ENCODE data around the gene ADAMTS20.

The ADAMTS20 gene, protein sequence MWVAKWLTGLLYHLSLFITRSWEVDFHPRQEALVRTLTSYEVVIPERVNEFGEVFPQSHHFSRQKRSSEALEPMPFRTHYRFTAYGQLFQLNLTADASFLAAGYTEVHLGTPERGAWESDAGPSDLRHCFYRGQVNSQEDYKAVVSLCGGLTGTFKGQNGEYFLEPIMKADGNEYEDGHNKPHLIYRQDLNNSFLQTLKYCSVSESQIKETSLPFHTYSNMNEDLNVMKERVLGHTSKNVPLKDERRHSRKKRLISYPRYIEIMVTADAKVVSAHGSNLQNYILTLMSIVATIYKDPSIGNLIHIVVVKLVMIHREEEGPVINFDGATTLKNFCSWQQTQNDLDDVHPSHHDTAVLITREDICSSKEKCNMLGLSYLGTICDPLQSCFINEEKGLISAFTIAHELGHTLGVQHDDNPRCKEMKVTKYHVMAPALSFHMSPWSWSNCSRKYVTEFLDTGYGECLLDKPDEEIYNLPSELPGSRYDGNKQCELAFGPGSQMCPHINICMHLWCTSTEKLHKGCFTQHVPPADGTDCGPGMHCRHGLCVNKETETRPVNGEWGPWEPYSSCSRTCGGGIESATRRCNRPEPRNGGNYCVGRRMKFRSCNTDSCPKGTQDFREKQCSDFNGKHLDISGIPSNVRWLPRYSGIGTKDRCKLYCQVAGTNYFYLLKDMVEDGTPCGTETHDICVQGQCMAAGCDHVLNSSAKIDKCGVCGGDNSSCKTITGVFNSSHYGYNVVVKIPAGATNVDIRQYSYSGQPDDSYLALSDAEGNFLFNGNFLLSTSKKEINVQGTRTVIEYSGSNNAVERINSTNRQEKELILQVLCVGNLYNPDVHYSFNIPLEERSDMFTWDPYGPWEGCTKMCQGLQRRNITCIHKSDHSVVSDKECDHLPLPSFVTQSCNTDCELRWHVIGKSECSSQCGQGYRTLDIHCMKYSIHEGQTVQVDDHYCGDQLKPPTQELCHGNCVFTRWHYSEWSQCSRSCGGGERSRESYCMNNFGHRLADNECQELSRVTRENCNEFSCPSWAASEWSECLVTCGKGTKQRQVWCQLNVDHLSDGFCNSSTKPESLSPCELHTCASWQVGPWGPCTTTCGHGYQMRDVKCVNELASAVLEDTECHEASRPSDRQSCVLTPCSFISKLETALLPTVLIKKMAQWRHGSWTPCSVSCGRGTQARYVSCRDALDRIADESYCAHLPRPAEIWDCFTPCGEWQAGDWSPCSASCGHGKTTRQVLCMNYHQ (N-terminal part only)

GRCh38 chr12:43551971-43552559, at the start of gene ADAMTS20:
ADAMTS20 (minus strand) TSS chr12:43552203; CDS start chr12:43551921, 282 bp downstream.
- Histone ChIP-seq H3K4me3 (ENCODE audit: low read depth in 1 of 2, low read length in 2 of 2) (no peak within 1 kb of the TSS), H3K4me1 (ENCODE audit: control insufficient read depth in 1 of 2, insufficient read depth in 2 of 2, low read length in 2 of 2) (no peaks in the 10 kb centered on the region), H3K27me3 (ENCODE audit: control insufficient read depth in 1 of 2, insufficient read depth in 2 of 2, low read length in 2 of 2) (peaks cover 0 to 9% of the 10 kb centered on the region in 2 donors)

DNA sequence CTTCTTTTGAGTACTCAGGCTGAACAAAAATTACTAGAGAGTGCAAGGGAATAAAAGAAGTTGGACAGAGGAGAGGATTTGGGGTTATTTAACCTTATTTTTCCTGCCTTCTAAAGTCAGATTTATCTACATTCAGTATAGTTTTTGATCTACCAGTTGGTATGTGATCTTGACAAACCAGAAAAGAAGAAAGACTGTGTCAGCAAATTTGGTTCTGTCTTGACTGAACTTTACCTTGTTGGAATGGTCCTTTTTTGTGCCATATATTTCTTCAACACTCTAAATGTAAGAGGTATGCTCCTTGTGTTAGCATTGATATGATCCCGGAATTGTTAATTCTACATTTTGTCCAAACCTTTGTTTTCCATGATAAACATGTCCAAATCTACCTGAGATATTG, 47.7 kb upstream of the ADAMTS20 start:
- no peaks in the 10 kb centered on the region for H3K9me3 ChIP-seq (ENCODE audit: control insufficient read depth in 1 of 2, low read length in 2 of 2)
- no peak overlapping the region for H3K27ac ChIP-seq (ENCODE audit: low read depth, low read length)
- H3K27me3 ChIP-seq (ENCODE audit: control insufficient read depth in 1 of 2, insufficient read depth in 2 of 2, low read length in 2 of 2) = no peaks in the 10 kb centered on the region
- H3K4me3 ChIP-seq (ENCODE audit: low read depth in 1 of 2, low read length in 2 of 2) = no peak overlapping the region
- H3K36me3 ChIP-seq (ENCODE audit: control insufficient read depth in 1 of 2, insufficient read depth in 2 of 2, low read length in 2 of 2) = no peaks in the 10 kb centered on the region
- H3K9ac ChIP-seq (ENCODE audit: low read depth in 1 of 2, low read length in 2 of 2) = no peak overlapping the region
- H3K4me1 ChIP-seq (ENCODE audit: control insufficient read depth in 1 of 2, insufficient read depth in 2 of 2, low read length in 2 of 2) = no peaks in the 10 kb centered on the region

More at GRCh38 chr12:43551971-43552559, at the start of gene ADAMTS20:
- Histone ChIP-seq H3K27ac (ENCODE audit: low read depth, low read length) (no peak within 1 kb of the TSS), H3K36me3 (ENCODE audit: control insufficient read depth in 1 of 2, insufficient read depth in 2 of 2, low read length in 2 of 2) (no peaks in the 10 kb centered on the region), H3K9me3 (ENCODE audit: control insufficient read depth in 1 of 2, low read length in 2 of 2) (peaks cover 0 to 5% of the 10 kb centered on the region in 2 donors), H3K9ac (ENCODE audit: low read depth in 1 of 2, low read length in 2 of 2) (no peak within 1 kb of the TSS)

DNA sequence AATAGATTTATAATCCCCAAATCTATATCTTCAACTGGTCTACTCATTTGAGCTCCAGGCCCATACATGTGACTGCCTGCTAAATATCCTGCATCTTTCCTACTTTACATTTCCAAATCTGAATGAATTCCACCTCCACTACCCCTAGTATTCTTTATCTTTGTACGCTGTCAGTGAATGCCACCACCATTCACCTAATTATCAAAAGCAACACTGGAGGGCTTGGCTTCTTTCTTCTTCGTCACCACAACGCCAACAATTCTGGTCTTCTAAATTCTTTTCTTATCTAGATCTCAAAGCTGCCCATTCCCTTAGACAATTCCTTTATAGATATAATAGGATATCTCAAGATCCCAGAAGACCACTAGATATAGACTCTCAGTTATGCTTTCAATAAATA, 47.1 kb upstream of the ADAMTS20 start:
- H3K36me3 ChIP-seq (ENCODE audit: control insufficient read depth in 1 of 2, insufficient read depth in 2 of 2, low read length in 2 of 2) = no peaks in the 10 kb centered on the region
- H3K4me3 ChIP-seq (ENCODE audit: low read depth in 1 of 2, low read length in 2 of 2) = no peak overlapping the region
- H3K9ac ChIP-seq (ENCODE audit: low read depth in 1 of 2, low read length in 2 of 2) = no peak overlapping the region
- no peak overlapping the region for H3K27ac ChIP-seq (ENCODE audit: low read depth, low read length)
- H3K4me1 ChIP-seq (ENCODE audit: control insufficient read depth in 1 of 2, insufficient read depth in 2 of 2, low read length in 2 of 2) = no peaks in the 10 kb centered on the region
- H3K27me3 ChIP-seq (ENCODE audit: control insufficient read depth in 1 of 2, insufficient read depth in 2 of 2, low read length in 2 of 2) = no peaks in the 10 kb centered on the region
- no peaks in the 10 kb centered on the region for H3K9me3 ChIP-seq (ENCODE audit: control insufficient read depth in 1 of 2, low read length in 2 of 2)

GRCh38 chr12:43590307-43590706, 38.3 kb upstream of the ADAMTS20 start:
- no peaks in the 10 kb centered on the region for H3K4me1 ChIP-seq (ENCODE audit: control insufficient read depth in 1 of 2, insufficient read depth in 2 of 2, low read length in 2 of 2)
- no peak overlapping the region for H3K9ac ChIP-seq (ENCODE audit: low read depth in 1 of 2, low read length in 2 of 2)
- H3K4me3 ChIP-seq (ENCODE audit: low read depth in 1 of 2, low read length in 2 of 2) = no peak overlapping the region
- no peaks in the 10 kb centered on the region for H3K27me3 ChIP-seq (ENCODE audit: control insufficient read depth in 1 of 2, insufficient read depth in 2 of 2, low read length in 2 of 2)
- H3K27ac ChIP-seq (ENCODE audit: low read depth, low read length) = no peak overlapping the region
- no peaks in the 10 kb centered on the region for H3K36me3 ChIP-seq (ENCODE audit: control insufficient read depth in 1 of 2, insufficient read depth in 2 of 2, low read length in 2 of 2)
- H3K9me3 ChIP-seq (ENCODE audit: control insufficient read depth in 1 of 2, low read length in 2 of 2) = no peaks in the 10 kb centered on the region

DNA sequence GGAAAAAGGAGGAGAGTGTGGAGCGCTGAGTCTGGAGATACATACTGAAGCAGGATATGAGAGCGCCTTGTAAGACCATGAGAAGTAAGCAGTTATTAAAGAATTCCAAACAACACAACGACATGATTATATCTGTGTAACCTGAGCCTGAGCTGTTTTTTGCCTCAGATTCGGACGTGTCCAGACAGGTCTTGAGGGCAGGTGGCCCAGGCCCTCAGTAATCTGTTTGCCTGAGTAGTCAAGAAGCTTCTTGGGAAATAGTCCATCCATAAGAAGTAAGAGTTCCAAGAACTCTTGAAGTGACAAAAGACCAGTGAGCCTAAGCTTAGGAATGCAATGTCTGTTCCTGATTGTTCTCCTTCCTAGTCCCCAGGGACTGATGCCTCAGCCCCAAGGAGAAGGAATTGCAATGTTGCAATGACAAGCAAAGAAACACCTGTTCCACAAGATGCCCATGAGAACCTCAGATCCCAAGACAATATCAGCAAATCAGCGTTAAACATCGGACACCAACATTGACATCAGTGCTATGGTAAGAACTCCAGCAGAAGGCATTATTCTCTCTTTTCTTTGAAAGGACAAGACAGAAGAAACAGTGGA, 34.7 kb upstream of the ADAMTS20 start:
- no peak overlapping the region for H3K4me3 ChIP-seq (ENCODE audit: low read depth in 1 of 2, low read length in 2 of 2)
- H3K9me3 ChIP-seq (ENCODE audit: control insufficient read depth in 1 of 2, low read length in 2 of 2) = no peaks in the 10 kb centered on the region
- no peak overlapping the region for H3K27ac ChIP-seq (ENCODE audit: low read depth, low read length)
- no peaks in the 10 kb centered on the region for H3K36me3 ChIP-seq (ENCODE audit: control insufficient read depth in 1 of 2, insufficient read depth in 2 of 2, low read length in 2 of 2)
- no peak overlapping the region for H3K9ac ChIP-seq (ENCODE audit: low read depth in 1 of 2, low read length in 2 of 2)
- H3K27me3 ChIP-seq (ENCODE audit: control insufficient read depth in 1 of 2, insufficient read depth in 2 of 2, low read length in 2 of 2) = no peaks in the 10 kb centered on the region
- no peaks in the 10 kb centered on the region for H3K4me1 ChIP-seq (ENCODE audit: control insufficient read depth in 1 of 2, insufficient read depth in 2 of 2, low read length in 2 of 2)

DNA sequence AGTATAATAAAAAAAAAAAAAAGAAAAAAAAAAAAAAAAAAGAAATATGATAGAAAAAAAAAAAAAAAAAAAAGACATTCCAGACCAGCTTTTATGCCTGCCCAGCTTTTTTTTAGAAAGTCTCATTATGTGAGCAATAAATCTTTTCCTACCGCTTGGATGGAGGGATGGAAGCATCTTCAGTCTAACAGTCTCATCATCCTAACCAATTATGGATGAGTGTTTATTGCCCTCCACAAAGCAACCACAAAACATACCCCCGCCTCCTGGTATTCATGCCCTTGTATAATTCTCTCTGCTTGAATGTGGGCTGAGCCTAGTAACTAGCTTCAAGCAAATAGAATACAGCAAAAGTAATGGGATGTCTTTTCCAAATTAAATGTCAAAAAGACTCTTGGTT, 33.7 kb upstream of the ADAMTS20 start:
- Histone ChIP-seq H3K9me3 (ENCODE audit: control insufficient read depth in 1 of 2, low read length in 2 of 2) (no peaks in the 10 kb centered on the region), H3K4me3 (ENCODE audit: low read depth in 1 of 2, low read length in 2 of 2) (no peak overlapping the region), H3K4me1 (ENCODE audit: control insufficient read depth in 1 of 2, insufficient read depth in 2 of 2, low read length in 2 of 2) (no peaks in the 10 kb centered on the region), H3K9ac (ENCODE audit: low read depth in 1 of 2, low read length in 2 of 2) (no peak overlapping the region), H3K36me3 (ENCODE audit: control insufficient read depth in 1 of 2, insufficient read depth in 2 of 2, low read length in 2 of 2) (no peaks in the 10 kb centered on the region), H3K27me3 (ENCODE audit: control insufficient read depth in 1 of 2, insufficient read depth in 2 of 2, low read length in 2 of 2) (no peaks in the 10 kb centered on the region), H3K27ac (ENCODE audit: low read depth, low read length) (no peak overlapping the region)

GRCh38 chr12:43580601-43581000, 28.6 kb upstream of the ADAMTS20 start:
- no peak overlapping the region for H3K27ac ChIP-seq (ENCODE audit: low read depth, low read length)
- H3K4me3 ChIP-seq (ENCODE audit: low read depth in 1 of 2, low read length in 2 of 2) = no peak overlapping the region
- no peaks in the 10 kb centered on the region for H3K4me1 ChIP-seq (ENCODE audit: control insufficient read depth in 1 of 2, insufficient read depth in 2 of 2, low read length in 2 of 2)
- H3K27me3 ChIP-seq (ENCODE audit: control insufficient read depth in 1 of 2, insufficient read depth in 2 of 2, low read length in 2 of 2) = no peaks in the 10 kb centered on the region
- no peaks in the 10 kb centered on the region for H3K9me3 ChIP-seq (ENCODE audit: control insufficient read depth in 1 of 2, low read length in 2 of 2)
- H3K9ac ChIP-seq (ENCODE audit: low read depth in 1 of 2, low read length in 2 of 2) = no peak overlapping the region
- H3K36me3 ChIP-seq (ENCODE audit: control insufficient read depth in 1 of 2, insufficient read depth in 2 of 2, low read length in 2 of 2) = no peaks in the 10 kb centered on the region

DNA sequence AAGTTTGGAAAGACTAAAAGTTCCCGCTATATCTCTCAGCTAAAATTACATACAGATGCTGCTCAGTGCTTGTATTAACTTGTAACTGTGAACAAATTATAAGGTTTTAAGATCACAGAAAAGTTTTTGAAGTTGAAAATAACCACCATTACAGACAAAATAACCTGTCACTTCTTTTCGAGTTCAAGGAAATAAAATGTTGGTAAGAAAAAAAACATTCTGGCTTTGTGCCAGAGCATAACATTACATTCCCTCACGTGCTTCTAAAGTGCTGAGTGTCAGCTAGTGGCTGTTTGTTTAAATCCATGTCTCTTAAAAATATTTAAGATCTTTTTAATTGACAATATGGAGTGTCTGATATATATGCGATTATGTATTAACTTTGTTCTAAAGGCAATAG, 27.2 kb upstream of the ADAMTS20 start:
- H3K36me3 ChIP-seq (ENCODE audit: control insufficient read depth in 1 of 2, insufficient read depth in 2 of 2, low read length in 2 of 2) = no peaks in the 10 kb centered on the region
- H3K27me3 ChIP-seq (ENCODE audit: control insufficient read depth in 1 of 2, insufficient read depth in 2 of 2, low read length in 2 of 2) = no peaks in the 10 kb centered on the region
- H3K9ac ChIP-seq (ENCODE audit: low read depth in 1 of 2, low read length in 2 of 2) = no peak overlapping the region
- no peaks in the 10 kb centered on the region for H3K9me3 ChIP-seq (ENCODE audit: control insufficient read depth in 1 of 2, low read length in 2 of 2)
- no peak overlapping the region for H3K4me3 ChIP-seq (ENCODE audit: low read depth in 1 of 2, low read length in 2 of 2)
- no peak overlapping the region for H3K27ac ChIP-seq (ENCODE audit: low read depth, low read length)
- H3K4me1 ChIP-seq (ENCODE audit: control insufficient read depth in 1 of 2, insufficient read depth in 2 of 2, low read length in 2 of 2) = no peaks in the 10 kb centered on the region

DNA sequence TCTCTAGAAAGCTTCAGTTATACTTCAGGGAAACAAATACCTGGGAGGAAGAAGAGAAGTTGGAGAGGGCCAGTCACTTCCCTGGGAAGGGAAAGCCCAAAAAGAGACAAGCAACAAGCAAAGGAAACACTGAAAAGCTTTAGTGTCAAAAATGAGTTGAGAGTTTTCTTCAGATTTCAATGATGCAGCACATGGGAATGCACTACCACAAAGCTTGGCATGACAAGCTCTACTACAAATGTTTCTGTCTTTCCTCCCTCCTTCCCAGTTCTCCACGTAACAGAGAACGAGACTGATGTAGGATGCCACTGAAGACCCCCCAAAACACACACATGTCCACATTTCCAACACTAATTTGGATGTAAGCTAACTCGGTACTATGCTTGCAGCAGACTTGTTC, 26.8 kb upstream of the ADAMTS20 start:
- no peak overlapping the region for H3K9ac ChIP-seq (ENCODE audit: low read depth in 1 of 2, low read length in 2 of 2)
- no peaks in the 10 kb centered on the region for H3K9me3 ChIP-seq (ENCODE audit: control insufficient read depth in 1 of 2, low read length in 2 of 2)
- H3K4me3 ChIP-seq (ENCODE audit: low read depth in 1 of 2, low read length in 2 of 2) = no peak overlapping the region
- H3K4me1 ChIP-seq (ENCODE audit: control insufficient read depth in 1 of 2, insufficient read depth in 2 of 2, low read length in 2 of 2) = no peaks in the 10 kb centered on the region
- H3K27me3 ChIP-seq (ENCODE audit: control insufficient read depth in 1 of 2, insufficient read depth in 2 of 2, low read length in 2 of 2) = no peaks in the 10 kb centered on the region
- no peaks in the 10 kb centered on the region for H3K36me3 ChIP-seq (ENCODE audit: control insufficient read depth in 1 of 2, insufficient read depth in 2 of 2, low read length in 2 of 2)
- H3K27ac ChIP-seq (ENCODE audit: low read depth, low read length) = no peak overlapping the region

Measured in duodenal mucosa (tissue), 2 donors.